OCI-LY3 (cell line): Measurements from ENCODE around the gene TBX5.

Experiments
- H2AFZ ChIP-seq: fragments of 200-600, 300-600 bp; shearing (Covaris generic); 2 replicates; pipeline ENCODE4 v1.6.0; 2014; ENCODE audit warnings: antibody characterized with exemption, low read depth, low read length
- H3K27ac ChIP-seq: fragments of 200-600, 300-600 bp; sonication (generic); 2 replicates; pipeline ENCODE4 v1.5.1; 2014; ENCODE audit warnings: mild to moderate bottlenecking, low read length, moderate library complexity, mixed read lengths
- H3K27me3 ChIP-seq: fragments of 200-600, 300-600 bp; sonication (generic); 2 replicates; pipeline ENCODE4 v1.6.1; 2014; ENCODE audit warnings: low read depth, low read length, mixed read lengths
- H3K36me3 ChIP-seq: fragments of 200-600, 300-600 bp; sonication (generic); replicated peaks from 2 replicates; pipeline ENCODE3; 2014; ENCODE audit warnings: low read depth, low read length, mixed read lengths
- H3K4me1 ChIP-seq: fragments of 300-600, 200-600 bp; sonication (generic); 2 replicates; pipeline ENCODE4 v1.6.1; 2014; ENCODE audit warnings: low read length, mixed read lengths
- H3K4me2 ChIP-seq: fragments of 200-600, 300-600 bp; sonication (generic); 2 replicates; pipeline ENCODE4 v1.6.1; 2014; ENCODE audit warnings: low read length, mixed read lengths
- H3K4me3 ChIP-seq: fragments of 300-600, 200-600 bp; sonication (generic); 2 replicates; pipeline ENCODE4 v1.5.1; 2014; ENCODE audit warnings: antibody characterized with exemption, mild to moderate bottlenecking, low read length, moderate library complexity
- H3K79me2 ChIP-seq: fragments of 300-600, 200-600 bp; shearing (Covaris generic); 2 replicates; pipeline ENCODE4 v1.6.1; 2014; ENCODE audit warnings: mild to moderate bottlenecking, low read length, mixed read lengths
- H3K9ac ChIP-seq: fragments of 300-600, 200-600 bp; shearing (Covaris generic); 2 replicates; pipeline ENCODE4 v1.6.0; 2014; ENCODE audit warnings: mild to moderate bottlenecking, low read length, moderate library complexity
- H3K9me3 ChIP-seq: fragments of 200-600, 300-600 bp; shearing (Covaris generic); 2 replicates; pipeline ENCODE4 v1.6.1; 2014; ENCODE audit warnings: low read length, mixed read lengths; ENCODE audit not compliant: insufficient read depth
- H4K20me1 ChIP-seq: fragments of 200-600, 300-600 bp; sonication (generic); 2 replicates; pipeline ENCODE4 v1.6.1; 2016; ENCODE audit warnings: low read length, mixed read lengths; ENCODE audit not compliant: insufficient read depth
- EZH2phosphoT487 ChIP-seq: fragments of 200-600 bp; shearing (Covaris generic); IDR thresholded peaks from 2 replicates; pipeline ENCODE4 v1.6.1; 2018; ENCODE audit warnings: antibody characterized with exemption, mixed run types, low read depth
- TF ChIP-seq, protein P1 (sequence below): fragments of 200-600, 300-600 bp; sonication (generic); IDR thresholded peaks from 2 replicates; pipeline ENCODE4 v1.5.1; 2014; ENCODE audit warnings: antibody characterized with exemption, low read length, low read depth

TBX5 gene

DNA sequence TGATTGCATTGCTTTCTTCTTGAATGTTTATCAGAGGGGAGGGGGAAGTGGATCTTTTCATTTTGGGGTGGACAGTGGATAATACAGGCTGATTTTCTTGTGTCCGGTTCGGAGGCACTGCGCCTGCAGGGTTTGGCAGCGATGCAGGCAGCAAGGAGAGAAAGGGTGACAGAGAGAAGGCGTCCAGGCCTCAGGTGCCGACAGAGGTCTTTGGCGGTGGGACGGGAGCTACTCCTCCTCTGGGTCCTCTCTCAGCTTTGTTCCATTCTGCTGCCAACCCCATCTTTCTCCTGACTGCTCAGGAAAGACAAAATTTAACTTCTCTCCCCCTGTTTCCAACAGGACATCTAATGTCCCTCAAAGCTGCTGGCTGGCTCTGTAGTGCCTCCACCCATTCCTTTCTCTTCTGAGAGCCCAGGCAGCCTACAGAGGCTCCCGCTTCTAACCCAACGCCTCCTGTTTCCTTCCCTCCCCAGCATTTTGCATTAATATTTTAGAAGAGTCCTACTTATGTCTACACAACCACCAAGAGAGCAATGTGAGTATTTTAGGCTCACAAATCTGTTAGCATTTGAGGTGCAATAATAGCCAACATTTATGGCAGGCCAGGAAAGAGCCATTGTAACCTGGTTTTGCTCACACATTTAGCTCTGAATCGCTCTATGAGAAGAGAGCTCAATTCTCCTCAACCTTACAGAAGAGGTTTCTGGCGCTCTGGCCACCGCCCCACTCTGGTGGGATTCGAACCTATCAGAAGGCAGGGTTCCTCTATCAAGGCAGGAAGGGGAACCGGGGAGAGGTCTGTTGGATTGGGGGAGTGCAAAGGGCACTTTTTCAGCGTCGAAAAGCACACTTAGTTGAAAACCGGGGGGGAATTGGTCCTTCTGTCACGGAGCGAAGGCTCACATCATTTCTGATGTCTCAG, 7.1 kb upstream of the TBX5 start:
- no peak for TF ChIP-seq EZH2phosphoT487
- TF ChIP-seq, protein P1, sequence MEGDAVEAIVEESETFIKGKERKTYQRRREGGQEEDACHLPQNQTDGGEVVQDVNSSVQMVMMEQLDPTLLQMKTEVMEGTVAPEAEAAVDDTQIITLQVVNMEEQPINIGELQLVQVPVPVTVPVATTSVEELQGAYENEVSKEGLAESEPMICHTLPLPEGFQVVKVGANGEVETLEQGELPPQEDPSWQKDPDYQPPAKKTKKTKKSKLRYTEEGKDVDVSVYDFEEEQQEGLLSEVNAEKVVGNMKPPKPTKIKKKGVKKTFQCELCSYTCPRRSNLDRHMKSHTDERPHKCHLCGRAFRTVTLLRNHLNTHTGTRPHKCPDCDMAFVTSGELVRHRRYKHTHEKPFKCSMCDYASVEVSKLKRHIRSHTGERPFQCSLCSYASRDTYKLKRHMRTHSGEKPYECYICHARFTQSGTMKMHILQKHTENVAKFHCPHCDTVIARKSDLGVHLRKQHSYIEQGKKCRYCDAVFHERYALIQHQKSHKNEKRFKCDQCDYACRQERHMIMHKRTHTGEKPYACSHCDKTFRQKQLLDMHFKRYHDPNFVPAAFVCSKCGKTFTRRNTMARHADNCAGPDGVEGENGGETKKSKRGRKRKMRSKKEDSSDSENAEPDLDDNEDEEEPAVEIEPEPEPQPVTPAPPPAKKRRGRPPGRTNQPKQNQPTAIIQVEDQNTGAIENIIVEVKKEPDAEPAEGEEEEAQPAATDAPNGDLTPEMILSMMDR: no peak
- no peaks in the 10 kb centered on the region for H3K27me3 ChIP-seq
- H3K4me1 ChIP-seq: no peaks in the 10 kb centered on the region
- H3K27ac ChIP-seq: no peak overlapping the region
- H2AFZ ChIP-seq: no peak overlapping the region
- no peaks in the 10 kb centered on the region for H3K9me3 ChIP-seq
- H3K9ac ChIP-seq: no peak overlapping the region
- no peak overlapping the region for H3K4me3 ChIP-seq
- H3K79me2 ChIP-seq: no peaks in the 10 kb centered on the region
- H4K20me1 ChIP-seq: no peaks in the 10 kb centered on the region
- no peaks in the 10 kb centered on the region for H3K36me3 ChIP-seq
- H3K4me2 ChIP-seq: no peak overlapping the region

- Histone ChIP-seq H3K79me2 (no peaks in the 10 kb centered on the region), H3K36me3 (no peaks in the 10 kb centered on the region), H3K4me1 (no peaks in the 10 kb centered on the region), H3K9me3 (no peaks in the 10 kb centered on the region), H3K4me2 (no peak overlapping the region), H4K20me1 (no peaks in the 10 kb centered on the region), H2AFZ (no peak overlapping the region), H3K9ac (no peak overlapping the region), H3K27me3 (no peaks in the 10 kb centered on the region), H3K27ac (no peak overlapping the region), H3K4me3 (no peak overlapping the region)
- TF ChIP-seq EZH2phosphoT487: no peak
Measured at GRCh38 chr12:114412307-114412706, 6.4 kb upstream of the TBX5 start.

GRCh38 chr12:114411071-114411837, 5.3 kb upstream of the TBX5 start:
- Histone ChIP-seq H3K4me1 (no peaks in the 10 kb centered on the region), H2AFZ (no peak overlapping the region), H3K36me3 (no peaks in the 10 kb centered on the region), H3K4me2 (no peak overlapping the region), H3K9ac (no peak overlapping the region), H3K4me3 (no peak overlapping the region), H3K79me2 (no peaks in the 10 kb centered on the region), H3K27ac (no peak overlapping the region), H4K20me1 (no peaks in the 10 kb centered on the region), H3K9me3 (no peaks in the 10 kb centered on the region), H3K27me3 (no peaks in the 10 kb centered on the region)
- no peak for TF ChIP-seq EZH2phosphoT487
- TF ChIP-seq, protein P1: no peak

DNA sequence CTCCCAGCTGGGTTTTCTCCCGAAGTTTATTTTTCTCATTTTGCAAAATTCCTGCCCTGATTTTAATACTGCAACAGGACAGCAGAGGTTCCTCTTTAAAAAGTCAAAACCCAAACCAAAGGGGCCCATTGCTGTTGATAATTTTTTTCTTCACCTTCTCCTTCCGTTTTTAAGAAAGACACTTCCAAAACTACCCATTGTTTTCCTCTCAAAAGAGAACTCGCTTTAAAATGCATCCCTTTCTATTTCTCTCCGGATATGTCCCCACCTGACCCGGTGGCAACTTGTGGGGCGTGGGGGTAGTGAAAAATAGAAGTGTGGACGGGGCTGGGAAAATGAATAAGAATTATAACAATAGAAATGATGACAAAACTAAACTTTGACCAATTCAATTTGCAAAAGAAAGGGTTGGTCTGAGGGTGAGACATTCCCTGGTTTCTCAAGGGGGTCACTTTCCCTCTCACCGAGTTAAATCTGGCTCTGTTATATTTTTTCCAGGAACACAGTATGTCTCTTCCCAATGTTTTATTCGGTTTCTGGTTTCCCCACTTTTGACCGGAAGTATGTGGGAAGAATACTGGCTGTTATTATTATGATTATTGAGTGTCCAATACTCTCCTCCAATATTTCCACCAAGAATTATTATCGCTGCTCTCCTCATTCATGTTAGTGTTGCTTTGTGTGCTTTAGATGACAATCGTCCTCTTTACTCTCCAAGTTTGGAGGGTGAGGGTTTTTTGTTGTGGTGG, 4.1 kb upstream of the TBX5 start:
- Histone ChIP-seq H3K36me3 (no peaks in the 10 kb centered on the region), H3K4me1 (no peaks in the 10 kb centered on the region), H3K27ac (no peak overlapping the region), H2AFZ (no peak overlapping the region), H3K4me3 (no peak overlapping the region), H3K79me2 (no peaks in the 10 kb centered on the region), H3K9ac (no peak overlapping the region), H3K9me3 (no peaks in the 10 kb centered on the region), H4K20me1 (no peaks in the 10 kb centered on the region), H3K4me2 (no peak overlapping the region), H3K27me3 (no peaks in the 10 kb centered on the region)
- TF ChIP-seq EZH2phosphoT487: no peak
- TF ChIP-seq, protein P1: no peak
